ENCODE results near the gene CERKL. TPM values are rescaled to one million over a fixed set of nuclear protein-coding genes. Genes with fewer than 3 reads are reported as not detected.

Gene CERKL
- total RNA-seq, 1 donor from 2014 or later = not detected

DNA sequence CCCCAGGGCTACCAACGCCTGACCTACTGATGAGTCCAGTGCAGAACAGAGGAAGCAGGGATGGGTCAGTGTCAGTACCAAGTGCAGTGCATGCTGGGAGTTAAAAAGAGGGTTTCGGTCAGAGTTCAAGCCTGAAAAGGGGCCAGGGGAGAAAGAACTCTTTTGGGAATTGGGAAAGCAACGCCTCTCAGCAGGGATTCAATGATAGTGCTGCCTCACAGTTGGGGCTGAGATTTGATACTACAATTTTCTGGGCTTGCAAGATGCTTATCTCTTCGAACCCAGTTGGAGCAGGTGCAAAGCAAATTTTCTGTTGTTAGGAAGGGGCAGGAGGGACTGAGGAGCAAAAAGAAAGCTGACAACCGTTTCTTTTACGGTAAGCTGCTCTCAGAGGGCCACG is 82.6 kb downstream of the CERKL start:
- TF ChIP-seq, protein P1, sequence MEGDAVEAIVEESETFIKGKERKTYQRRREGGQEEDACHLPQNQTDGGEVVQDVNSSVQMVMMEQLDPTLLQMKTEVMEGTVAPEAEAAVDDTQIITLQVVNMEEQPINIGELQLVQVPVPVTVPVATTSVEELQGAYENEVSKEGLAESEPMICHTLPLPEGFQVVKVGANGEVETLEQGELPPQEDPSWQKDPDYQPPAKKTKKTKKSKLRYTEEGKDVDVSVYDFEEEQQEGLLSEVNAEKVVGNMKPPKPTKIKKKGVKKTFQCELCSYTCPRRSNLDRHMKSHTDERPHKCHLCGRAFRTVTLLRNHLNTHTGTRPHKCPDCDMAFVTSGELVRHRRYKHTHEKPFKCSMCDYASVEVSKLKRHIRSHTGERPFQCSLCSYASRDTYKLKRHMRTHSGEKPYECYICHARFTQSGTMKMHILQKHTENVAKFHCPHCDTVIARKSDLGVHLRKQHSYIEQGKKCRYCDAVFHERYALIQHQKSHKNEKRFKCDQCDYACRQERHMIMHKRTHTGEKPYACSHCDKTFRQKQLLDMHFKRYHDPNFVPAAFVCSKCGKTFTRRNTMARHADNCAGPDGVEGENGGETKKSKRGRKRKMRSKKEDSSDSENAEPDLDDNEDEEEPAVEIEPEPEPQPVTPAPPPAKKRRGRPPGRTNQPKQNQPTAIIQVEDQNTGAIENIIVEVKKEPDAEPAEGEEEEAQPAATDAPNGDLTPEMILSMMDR (IDR thresholded peaks at IDR 0.05; ENCODE audit: borderline replicate concordance) = no peak
- Histone ChIP-seq H3K27me3 (ENCODE audit: low read depth) (peaks cover 24% of the 10 kb centered on the region), H3K4me3 (no peak overlapping the region), H3K4me1 (no peaks in the 10 kb centered on the region), H3K9me3 (replicated peaks) (no peaks in the 10 kb centered on the region), H3K36me3 (no peaks in the 10 kb centered on the region), H3K27ac (replicated peaks) (no peak overlapping the region)
- intact Hi-C loops (cut with micrococcal nuclease) = loop anchor here (5.0 kb wide), 1 partner anchor 143 kb away; no protein-coding TSS in a partner anchor
- DNase-seq = no peak

DNA sequence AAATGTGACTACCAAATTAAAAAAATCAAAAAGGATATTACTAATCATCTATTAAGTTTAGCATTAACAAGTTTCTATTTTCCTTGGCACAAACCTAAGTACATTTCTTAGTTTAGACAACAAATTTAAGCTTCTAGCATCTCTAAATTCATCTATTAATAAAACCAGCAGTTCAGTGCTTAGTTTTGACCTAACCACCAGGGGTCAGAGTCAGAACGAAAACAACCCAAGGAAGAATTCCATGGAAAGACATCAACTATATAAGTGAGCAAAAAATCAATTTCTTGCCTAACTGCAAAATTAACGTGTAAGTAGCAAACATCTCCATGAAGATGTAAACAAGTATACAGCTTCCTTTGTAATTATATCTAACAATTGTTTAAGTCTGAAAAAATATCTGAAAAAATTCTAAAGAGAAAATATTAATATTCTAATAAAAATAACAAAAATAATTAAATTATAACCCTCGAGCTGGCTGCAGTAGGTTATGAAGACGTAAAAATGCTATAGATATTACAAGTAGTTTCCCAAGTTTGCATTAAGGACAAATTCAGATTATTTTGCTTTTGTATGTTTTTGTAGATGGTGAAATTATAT is 83.7 kb downstream of the CERKL start:
- Histone ChIP-seq H3K36me3 (no peaks in the 10 kb centered on the region), H3K27me3 (ENCODE audit: low read depth) (peaks cover 24% of the 10 kb centered on the region), H3K9me3 (replicated peaks) (no peaks in the 10 kb centered on the region), H3K27ac (replicated peaks) (no peak overlapping the region), H3K4me1 (no peaks in the 10 kb centered on the region), H3K4me3 (no peak overlapping the region)
- TF ChIP-seq, protein P1 (IDR thresholded peaks at IDR 0.05; ENCODE audit: borderline replicate concordance) = peak; percentile 55
- DNase-seq = no peak
- intact Hi-C loops (cut with micrococcal nuclease) = loop anchor here (5.0 kb wide), 1 partner anchor 144 kb away; no protein-coding TSS in a partner anchor

DNA sequence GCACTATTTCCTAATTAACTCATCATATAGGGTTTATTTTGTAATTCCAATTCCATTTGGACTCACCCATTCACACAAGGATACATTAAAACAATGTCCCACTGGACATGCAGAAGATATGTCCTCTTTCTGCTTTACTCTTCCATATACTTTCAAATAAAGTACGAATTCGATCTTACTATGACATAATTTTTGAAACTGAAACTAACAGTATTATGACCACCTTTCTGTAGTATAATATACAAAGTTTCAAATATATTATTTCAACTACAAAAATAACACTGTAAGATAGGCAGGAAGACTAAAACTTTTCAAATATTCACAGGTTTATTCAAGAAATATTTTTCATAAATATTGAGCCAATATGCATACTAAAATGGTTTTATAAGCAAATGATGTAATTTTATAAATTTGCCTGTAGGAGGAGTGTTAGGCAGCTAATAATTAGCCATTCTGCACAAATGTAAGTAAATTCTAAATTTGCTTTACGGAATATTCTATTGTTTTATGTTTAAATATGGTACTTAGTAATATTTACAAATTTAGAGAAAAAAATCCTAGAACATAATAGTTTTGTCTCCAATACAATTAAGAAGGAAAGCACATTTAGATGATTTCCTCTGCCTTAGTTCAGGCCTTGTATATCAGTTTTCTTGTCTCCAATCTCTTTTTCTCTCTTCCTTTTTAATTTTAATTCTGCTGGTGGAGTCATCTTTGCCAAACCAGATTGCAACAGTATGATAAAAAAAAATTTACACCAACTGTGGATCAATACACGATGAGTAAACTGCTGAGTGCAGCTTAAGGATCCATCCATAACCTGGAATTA is 85.9 kb downstream of the CERKL start:
- Histone ChIP-seq H3K4me3 (no peak overlapping the region), H3K4me1 (no peaks in the 10 kb centered on the region), H3K27ac (replicated peaks) (no peak overlapping the region), H3K9me3 (replicated peaks) (no peaks in the 10 kb centered on the region), H3K27me3 (ENCODE audit: low read depth) (peaks cover 19% of the 10 kb centered on the region), H3K36me3 (no peaks in the 10 kb centered on the region)
- intact Hi-C loops (cut with micrococcal nuclease) = loop anchor here (5.0 kb wide), 1 partner anchor 146 kb away; no protein-coding TSS in a partner anchor
- no peak for DNase-seq
- TF ChIP-seq, protein P1 (IDR thresholded peaks at IDR 0.05; ENCODE audit: borderline replicate concordance) = no peak

DNA sequence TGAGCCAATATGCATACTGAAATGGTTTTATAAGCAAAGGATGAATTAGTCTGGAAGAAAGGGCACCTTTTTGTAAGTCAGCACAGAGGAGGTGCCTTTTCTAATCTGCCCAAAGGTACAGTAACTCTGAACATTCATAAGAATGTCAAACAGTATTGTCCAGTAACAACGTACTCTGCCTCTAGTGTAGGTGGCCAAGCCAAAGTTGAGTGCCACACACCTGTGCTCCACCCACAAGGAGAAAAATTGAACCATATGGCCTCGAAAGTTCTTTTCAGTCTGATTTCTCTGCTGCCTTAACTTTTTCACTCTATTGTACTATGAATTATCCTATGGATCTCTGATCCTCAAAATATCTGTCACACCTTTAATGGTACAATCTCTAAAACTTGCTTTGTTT is 86.8 kb downstream of the CERKL start:
- no peaks in the 10 kb centered on the region for H3K9me3 ChIP-seq (replicated peaks)
- TF ChIP-seq, protein P1 (IDR thresholded peaks at IDR 0.05; ENCODE audit: borderline replicate concordance) = no peak
- intact Hi-C loops (cut with micrococcal nuclease) = loop anchor here (5.0 kb wide), 1 partner anchor 147 kb away; no protein-coding TSS in a partner anchor
- no peak overlapping the region for H3K4me3 ChIP-seq
- no peaks in the 10 kb centered on the region for H3K36me3 ChIP-seq
- peaks cover 19% of the 10 kb centered on the region for H3K27me3 ChIP-seq (ENCODE audit: low read depth)
- DNase-seq = no peak
- no peaks in the 10 kb centered on the region for H3K4me1 ChIP-seq
- H3K27ac ChIP-seq (replicated peaks) = no peak overlapping the region

DNA sequence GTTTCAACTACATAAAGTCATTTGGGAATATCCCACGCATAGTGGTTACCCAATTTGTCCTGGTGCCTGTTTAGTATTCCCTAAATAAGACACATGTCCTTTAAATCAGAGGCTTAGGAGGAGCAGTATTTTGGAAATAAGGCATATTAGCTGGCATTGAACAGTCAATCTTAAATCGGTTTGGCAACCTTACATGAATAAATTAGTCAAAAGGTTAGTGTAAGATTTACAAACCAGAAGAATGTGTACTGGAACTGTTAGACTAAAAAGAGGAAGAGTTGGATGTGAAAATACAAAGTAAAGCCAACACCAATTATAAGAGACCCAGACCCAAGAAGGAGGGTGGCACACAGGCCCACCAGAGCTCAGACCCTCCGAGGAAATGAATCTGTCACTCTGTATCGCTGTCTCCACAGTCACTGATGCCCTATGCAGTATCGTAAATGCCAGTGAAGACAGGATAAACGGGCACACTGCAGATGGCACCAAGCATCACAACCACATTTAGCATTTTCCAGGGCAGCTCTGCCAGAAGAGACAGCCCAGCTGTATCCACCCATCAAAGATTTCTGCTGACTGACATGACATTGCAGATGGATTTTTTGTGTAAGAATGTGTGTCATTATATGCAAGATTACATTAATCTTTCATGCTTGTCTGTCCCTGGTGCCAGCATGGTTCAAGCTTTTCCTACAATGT is 90.4 kb downstream of the CERKL start:
- H3K27ac ChIP-seq (replicated peaks) = no peak overlapping the region
- intact Hi-C loops (cut with micrococcal nuclease) = no loop called here
- no peaks in the 10 kb centered on the region for H3K9me3 ChIP-seq (replicated peaks)
- H3K27me3 ChIP-seq (ENCODE audit: low read depth) = no peaks in the 10 kb centered on the region
- TF ChIP-seq, protein P1 (IDR thresholded peaks at IDR 0.05; ENCODE audit: borderline replicate concordance) = no peak
- H3K36me3 ChIP-seq = no peaks in the 10 kb centered on the region
- no peaks in the 10 kb centered on the region for H3K4me1 ChIP-seq
- DNase-seq = no peak
- no peak overlapping the region for H3K4me3 ChIP-seq

Measured in left ventricle myocardium inferior (tissue), 1 donor.